ENCODE data around the gene MEIS2.

DNA sequence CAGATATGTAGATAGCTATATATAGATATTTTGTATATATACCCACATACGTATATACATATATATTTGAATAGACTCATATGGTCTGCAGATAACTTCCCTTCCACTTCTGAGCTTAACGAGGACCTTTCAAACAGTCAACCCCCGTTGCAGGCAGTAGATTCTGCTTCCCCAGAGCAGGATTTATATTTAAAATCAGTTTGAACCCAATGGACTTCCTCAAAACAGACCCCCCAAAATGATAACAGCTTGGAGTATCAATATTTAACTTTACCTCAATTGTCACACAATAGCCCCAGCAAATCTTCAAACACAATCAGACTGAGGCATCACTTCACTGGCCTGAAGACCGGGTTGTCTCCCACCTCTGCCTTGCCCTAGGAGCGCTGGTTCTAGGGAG lies 218.3 kb downstream of the MEIS2 start:
- TF ChIP-seq, protein P1, sequence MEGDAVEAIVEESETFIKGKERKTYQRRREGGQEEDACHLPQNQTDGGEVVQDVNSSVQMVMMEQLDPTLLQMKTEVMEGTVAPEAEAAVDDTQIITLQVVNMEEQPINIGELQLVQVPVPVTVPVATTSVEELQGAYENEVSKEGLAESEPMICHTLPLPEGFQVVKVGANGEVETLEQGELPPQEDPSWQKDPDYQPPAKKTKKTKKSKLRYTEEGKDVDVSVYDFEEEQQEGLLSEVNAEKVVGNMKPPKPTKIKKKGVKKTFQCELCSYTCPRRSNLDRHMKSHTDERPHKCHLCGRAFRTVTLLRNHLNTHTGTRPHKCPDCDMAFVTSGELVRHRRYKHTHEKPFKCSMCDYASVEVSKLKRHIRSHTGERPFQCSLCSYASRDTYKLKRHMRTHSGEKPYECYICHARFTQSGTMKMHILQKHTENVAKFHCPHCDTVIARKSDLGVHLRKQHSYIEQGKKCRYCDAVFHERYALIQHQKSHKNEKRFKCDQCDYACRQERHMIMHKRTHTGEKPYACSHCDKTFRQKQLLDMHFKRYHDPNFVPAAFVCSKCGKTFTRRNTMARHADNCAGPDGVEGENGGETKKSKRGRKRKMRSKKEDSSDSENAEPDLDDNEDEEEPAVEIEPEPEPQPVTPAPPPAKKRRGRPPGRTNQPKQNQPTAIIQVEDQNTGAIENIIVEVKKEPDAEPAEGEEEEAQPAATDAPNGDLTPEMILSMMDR (conservative IDR thresholded peaks at IDR 0.05; ENCODE audit: low read depth, low read length), result no peak
- no peak for TF ChIP-seq EZH2 (IDR thresholded peaks at IDR 0.05; ENCODE audit: low read length, unreplicated experiment)
- TF ChIP-seq EZH2phosphoT487 (IDR thresholded peaks at IDR 0.05; ENCODE audit: borderline replicate concordance, low read length), result no peak
